ENCODE results near the gene DDT.

DDT gene

GRCh38 chr22:24008381-24009226 is 34.4 kb upstream of the DDT start:
- H3K4me3 ChIP-seq (ENCODE audit: low read depth, low read length), result no peak overlapping the region
- DNase-seq (ENCODE audit: low read depth, low spot score), result no peak
- in situ Hi-C loops (cut with HindIII; ENCODE audit: low sequenced_read_pairs), result no loop called here
- no peak for TF ChIP-seq CTCF (IDR thresholded peaks at IDR 0.05; ENCODE audit: low read depth, low read length)

- no peak overlapping the region for H3K4me3 ChIP-seq (ENCODE audit: low read depth, low read length)
- in situ Hi-C loops (cut with HindIII; ENCODE audit: low sequenced_read_pairs), result no loop called here
- TF ChIP-seq CTCF (IDR thresholded peaks at IDR 0.05; ENCODE audit: low read depth, low read length), result no peak
- DNase-seq (ENCODE audit: low read depth, low spot score), result no peak
Observed at GRCh38 chr22:24008022-24008283, 33.7 kb upstream of the DDT start.

- DNase-seq (ENCODE audit: low read depth, low spot score), result no peak
- H3K4me3 ChIP-seq (ENCODE audit: low read depth, low read length), result no peak overlapping the region
- no peak for TF ChIP-seq CTCF (IDR thresholded peaks at IDR 0.05; ENCODE audit: low read depth, low read length)
- in situ Hi-C loops (cut with HindIII; ENCODE audit: low sequenced_read_pairs), result no loop called here
Observed at GRCh38 chr22:24007253-24008021, 33.2 kb upstream of the DDT start.

GRCh38 chr22:24006914-24007214 is 32.6 kb upstream of the DDT start:
- in situ Hi-C loops (cut with HindIII; ENCODE audit: low sequenced_read_pairs), result no loop called here
- TF ChIP-seq CTCF (IDR thresholded peaks at IDR 0.05; ENCODE audit: low read depth, low read length), result no peak
- no peak overlapping the region for H3K4me3 ChIP-seq (ENCODE audit: low read depth, low read length)
- DNase-seq (ENCODE audit: low read depth, low spot score), result no peak

GRCh38 chr22:24006207-24006913 is 32.1 kb upstream of the DDT start:
- TF ChIP-seq CTCF (IDR thresholded peaks at IDR 0.05; ENCODE audit: low read depth, low read length), result no peak
- no peak overlapping the region for H3K4me3 ChIP-seq (ENCODE audit: low read depth, low read length)
- no peak for DNase-seq (ENCODE audit: low read depth, low spot score)
- in situ Hi-C loops (cut with HindIII; ENCODE audit: low sequenced_read_pairs), result no loop called here

GRCh38 chr22:24005201-24005600 is 31.0 kb upstream of the DDT start, which contains the start of gene GSTT4:
TSS of gene GSTT4 (minus strand) at chr22:24005453. CDS start at chr22:24005356, 97 bp downstream.
- TF ChIP-seq CTCF (IDR thresholded peaks at IDR 0.05; ENCODE audit: low read depth, low read length), result no peak
- H3K4me3 ChIP-seq (ENCODE audit: low read depth, low read length), result no peak within 1 kb of the TSS
- DNase-seq (ENCODE audit: low read depth, low spot score), result no peak
- in situ Hi-C loops (cut with HindIII; ENCODE audit: low sequenced_read_pairs), result no loop called here

Measured in astrocyte of the spinal cord (primary cell).